ENCODE data around the gene CPN2.

CPN2 gene

GRCh38 chr3:194320744-194321243 is 30.3 kb downstream of the CPN2 start:
- no peaks in the 10 kb centered on the region for H3K79me2 ChIP-seq (ENCODE audit: control insufficient read depth, insufficient read depth, low read length)
- DNase-seq, result no peak
- no peak overlapping the region for H3K27ac ChIP-seq (ENCODE audit: low read depth, low read length)
- H3K4me2 ChIP-seq (ENCODE audit: low read length), result no peak overlapping the region
- H2BK120ac ChIP-seq (ENCODE audit: low read depth, low read length), result no peak overlapping the region
- H3K4me3 ChIP-seq (ENCODE audit: low read length), result no peak overlapping the region
- H3K56ac ChIP-seq (ENCODE audit: low read length), result no peak overlapping the region
- H4K5ac ChIP-seq (ENCODE audit: low read length), result no peak overlapping the region
- no peak overlapping the region for H3K18ac ChIP-seq (ENCODE audit: low read length)
- H4K8ac ChIP-seq (ENCODE audit: low read depth, low read length), result no peak overlapping the region
- H3K79me1 ChIP-seq (ENCODE audit: low read length), result no peaks in the 10 kb centered on the region
- H2BK5ac ChIP-seq (ENCODE audit: low read length), result no peak overlapping the region
- no peak overlapping the region for H3K23ac ChIP-seq (ENCODE audit: low read length)
- H3K9ac ChIP-seq (ENCODE audit: low read length), result no peak overlapping the region
- H3K4me1 ChIP-seq (ENCODE audit: control insufficient read depth, low read depth, low read length), result peaks cover 2% of the 10 kb centered on the region
- no peaks in the 10 kb centered on the region for H3K27me3 ChIP-seq (ENCODE audit: insufficient read depth, low read length, poor library complexity)
- no peak overlapping the region for H3K4ac ChIP-seq (ENCODE audit: low read depth, low read length)
- H2AK5ac ChIP-seq (ENCODE audit: low read length), result no peak overlapping the region
- H2BK15ac ChIP-seq (replicated peaks; ENCODE audit: low read depth), result no peak overlapping the region
- no CpG with 5 or more reads among the region's 10 CpGs for WGBS (ENCODE audit: extremely low coverage, insufficient coverage, low lambda C conversion rate)
- no peaks in the 10 kb centered on the region for H3K36me3 ChIP-seq (ENCODE audit: control insufficient read depth, insufficient read depth, low read length)

- no peak overlapping the region for H3K9ac ChIP-seq (ENCODE audit: low read length)
- H3K27ac ChIP-seq (ENCODE audit: low read depth, low read length), result no peak overlapping the region
- WGBS (ENCODE audit: extremely low coverage, insufficient coverage, low lambda C conversion rate), result no CpG with 5 or more reads among the region's 5 CpGs
- H4K5ac ChIP-seq (ENCODE audit: low read length), result no peak overlapping the region
- H2BK5ac ChIP-seq (ENCODE audit: low read length), result no peak overlapping the region
- no peak overlapping the region for H4K8ac ChIP-seq (ENCODE audit: low read depth, low read length)
- H3K56ac ChIP-seq (ENCODE audit: low read length), result no peak overlapping the region
- H2BK120ac ChIP-seq (ENCODE audit: low read depth, low read length), result no peak overlapping the region
- H3K4me1 ChIP-seq (ENCODE audit: control insufficient read depth, low read depth, low read length), result peaks cover 1% of the 10 kb centered on the region
- H3K79me1 ChIP-seq (ENCODE audit: low read length), result no peaks in the 10 kb centered on the region
- H3K27me3 ChIP-seq (ENCODE audit: insufficient read depth, low read length, poor library complexity), result no peaks in the 10 kb centered on the region
- H2AK5ac ChIP-seq (ENCODE audit: low read length), result no peak overlapping the region
- no peak overlapping the region for H2BK15ac ChIP-seq (replicated peaks; ENCODE audit: low read depth)
- no peak for DNase-seq
- H3K79me2 ChIP-seq (ENCODE audit: control insufficient read depth, insufficient read depth, low read length), result no peaks in the 10 kb centered on the region
- H3K4me3 ChIP-seq (ENCODE audit: low read length), result no peak overlapping the region
- H3K4ac ChIP-seq (ENCODE audit: low read depth, low read length), result no peak overlapping the region
- no peaks in the 10 kb centered on the region for H3K36me3 ChIP-seq (ENCODE audit: control insufficient read depth, insufficient read depth, low read length)
- no peak overlapping the region for H3K23ac ChIP-seq (ENCODE audit: low read length)
- H3K18ac ChIP-seq (ENCODE audit: low read length), result no peak overlapping the region
- no peak overlapping the region for H3K4me2 ChIP-seq (ENCODE audit: low read length)
Observed at GRCh38 chr3:194320100-194320499, 31.0 kb downstream of the CPN2 start.

- Histone ChIP-seq H4K5ac (ENCODE audit: low read length) (no peak overlapping the region), H3K23ac (ENCODE audit: low read length) (no peak overlapping the region), H2BK15ac (replicated peaks; ENCODE audit: low read depth) (no peak overlapping the region), H3K56ac (ENCODE audit: low read length) (no peak overlapping the region), H3K4me1 (ENCODE audit: control insufficient read depth, low read depth, low read length) (peaks cover 3% of the 10 kb centered on the region), H3K4me3 (ENCODE audit: low read length) (no peak overlapping the region), H3K18ac (ENCODE audit: low read length) (no peak overlapping the region), H2AK5ac (ENCODE audit: low read length) (no peak overlapping the region), H3K27ac (ENCODE audit: low read depth, low read length) (no peak overlapping the region), H3K36me3 (ENCODE audit: control insufficient read depth, insufficient read depth, low read length) (no peaks in the 10 kb centered on the region), H3K9ac (ENCODE audit: low read length) (no peak overlapping the region), H2BK5ac (ENCODE audit: low read length) (no peak overlapping the region), H3K79me2 (ENCODE audit: control insufficient read depth, insufficient read depth, low read length) (no peaks in the 10 kb centered on the region), H2BK120ac (ENCODE audit: low read depth, low read length) (no peak overlapping the region), H3K79me1 (ENCODE audit: low read length) (no peaks in the 10 kb centered on the region), H3K4me2 (ENCODE audit: low read length) (no peak overlapping the region), H4K8ac (ENCODE audit: low read depth, low read length) (no peak overlapping the region), H3K4ac (ENCODE audit: low read depth, low read length) (no peak overlapping the region), H3K27me3 (ENCODE audit: insufficient read depth, low read length, poor library complexity) (no peaks in the 10 kb centered on the region)
- WGBS (ENCODE audit: extremely low coverage, insufficient coverage, low lambda C conversion rate), result no CpG with 5 or more reads among the region's 3 CpGs
- DNase-seq, result no peak
Observed at GRCh38 chr3:194318511-194319161, 32.5 kb downstream of the CPN2 start.

- WGBS (ENCODE audit: extremely low coverage, insufficient coverage, low lambda C conversion rate), result no CpG with 5 or more reads among the region's 6 CpGs
- Histone ChIP-seq H3K9ac (ENCODE audit: low read length) (no peak overlapping the region), H3K18ac (ENCODE audit: low read length) (no peak overlapping the region), H3K4me2 (ENCODE audit: low read length) (no peak overlapping the region), H3K79me2 (ENCODE audit: control insufficient read depth, insufficient read depth, low read length) (no peaks in the 10 kb centered on the region), H3K4me3 (ENCODE audit: low read length) (no peak overlapping the region), H3K79me1 (ENCODE audit: low read length) (no peaks in the 10 kb centered on the region), H3K27me3 (ENCODE audit: insufficient read depth, low read length, poor library complexity) (no peaks in the 10 kb centered on the region), H4K8ac (ENCODE audit: low read depth, low read length) (no peak overlapping the region), H3K4ac (ENCODE audit: low read depth, low read length) (no peak overlapping the region), H2BK15ac (replicated peaks; ENCODE audit: low read depth) (no peak overlapping the region), H3K27ac (ENCODE audit: low read depth, low read length) (no peak overlapping the region), H2BK120ac (ENCODE audit: low read depth, low read length) (no peak overlapping the region), H3K23ac (ENCODE audit: low read length) (no peak overlapping the region), H3K56ac (ENCODE audit: low read length) (no peak overlapping the region), H2BK5ac (ENCODE audit: low read length) (no peak overlapping the region), H3K36me3 (ENCODE audit: control insufficient read depth, insufficient read depth, low read length) (no peaks in the 10 kb centered on the region), H2AK5ac (ENCODE audit: low read length) (no peak overlapping the region), H3K4me1 (ENCODE audit: control insufficient read depth, low read depth, low read length) (peaks cover 3% of the 10 kb centered on the region), H4K5ac (ENCODE audit: low read length) (no peak overlapping the region)
- DNase-seq, result no peak
Observed at GRCh38 chr3:194316918-194317317, 34.2 kb downstream of the CPN2 start.

GRCh38 chr3:194315965-194316361 is 35.2 kb downstream of the CPN2 start:
- H3K27me3 ChIP-seq (ENCODE audit: insufficient read depth, low read length, poor library complexity), result no peaks in the 10 kb centered on the region
- H3K23ac ChIP-seq (ENCODE audit: low read length), result no peak overlapping the region

More at GRCh38 chr3:194315965-194316361, 35.2 kb downstream of the CPN2 start:
- Histone ChIP-seq H3K36me3 (ENCODE audit: control insufficient read depth, insufficient read depth, low read length) (no peaks in the 10 kb centered on the region), H3K4me3 (ENCODE audit: low read length) (no peak overlapping the region), H3K18ac (ENCODE audit: low read length) (no peak overlapping the region), H3K4ac (ENCODE audit: low read depth, low read length) (no peak overlapping the region), H2BK15ac (replicated peaks; ENCODE audit: low read depth) (no peak overlapping the region), H3K27ac (ENCODE audit: low read depth, low read length) (no peak overlapping the region), H2BK120ac (ENCODE audit: low read depth, low read length) (no peak overlapping the region), H3K56ac (ENCODE audit: low read length) (no peak overlapping the region), H3K9ac (ENCODE audit: low read length) (peak overlapping the region; percentile 31), H4K5ac (ENCODE audit: low read length) (no peak overlapping the region), H3K4me1 (ENCODE audit: control insufficient read depth, low read depth, low read length) (peaks cover 3% of the 10 kb centered on the region), H4K8ac (ENCODE audit: low read depth, low read length) (no peak overlapping the region), H2AK5ac (ENCODE audit: low read length) (no peak overlapping the region), H3K4me2 (ENCODE audit: low read length) (peak overlapping the region; percentile 36), H2BK5ac (ENCODE audit: low read length) (no peak overlapping the region), H3K79me2 (ENCODE audit: control insufficient read depth, insufficient read depth, low read length) (no peaks in the 10 kb centered on the region), H3K79me1 (ENCODE audit: low read length) (no peaks in the 10 kb centered on the region)
- DNase-seq, result no peak
- WGBS (ENCODE audit: extremely low coverage, insufficient coverage, low lambda C conversion rate), result no CpG with 5 or more reads among the region's 17 CpGs
